H1 (cell line): ENCODE results near the gene ARV1. TPM values are rescaled to one million over a fixed set of nuclear protein-coding genes. Genes with fewer than 3 reads are reported as not detected.

ENCODE experiments used
- CTCF ChIP-seq, 3 experiments: IDR thresholded peaks; 1 replicate in 2 of 3; 2 replicates in 1 of 3; pipeline versions ENCODE4 v1.5.1 to v1.6.1; 2011; ENCODE audit warnings: low read length in 3 of 3, mild to moderate bottlenecking in 3 of 3, inconsistent platforms in 2 of 3, low read depth in 1 of 3, moderate library complexity in 1 of 3; ENCODE audit not compliant: insufficient read depth in 1 of 3; ENCODE audit errors: control extremely low read depth in 1 of 3
- GTF2F1 ChIP-seq: IDR thresholded peaks from 2 replicates; pipeline ENCODE4 v1.6.1; 2012; ENCODE audit warnings: low read depth, low read length, improper control_type of control experiment, borderline replicate concordance
- MAFK ChIP-seq: IDR thresholded peaks from 2 replicates; pipeline ENCODE4 v1.6.1; 2012; ENCODE audit warnings: low read depth, mild to moderate bottlenecking, improper control_type of control experiment, low read length
- SIX5 ChIP-seq: IDR thresholded peaks from 2 replicates; pipeline ENCODE4 v1.6.1; 2011; ENCODE audit warnings: mild to moderate bottlenecking, low read depth, low read length
- TAF7 ChIP-seq: optimal IDR thresholded peaks from 2 replicates; pipeline ENCODE3; 2011; ENCODE audit warnings: low read depth, mild to moderate bottlenecking, inconsistent platforms, low read length, moderate library complexity, borderline replicate concordance
- polyA plus RNA-seq, 7 experiments: library from polyadenylated mRNA; depleted of rRNA in 3 of 7; stranded (reverse) in 5 of 7; unstranded in 2 of 7; fragments of >200 nt in 5 of 7; fragments of 200-250 nt in 2 of 7; gene quantifications; 1 replicate in 5 of 7; 2 replicates in 1 of 7; 4 replicates in 1 of 7; pipeline versions ENCODE4 v1.2.1 to v1.2.3, GENCODE V29; 2011 to 2013; ENCODE audit warnings: missing spikeins in 2 of 7, mixed read lengths in 2 of 7
- total RNA-seq: library from RNA; stranded (reverse); fragmentation: NEBNext Ultra II Directional; extraction: Animal tissue kit (Norgen Biotek cat#: 25700); gene quantifications from 2 replicates; pipeline ENCODE4 v1.2.1, GENCODE V29; 2021

Gene ARV1
- total and polyA plus RNA-seq, 2 of the 8 experiments (the other 6 are each of a cell fraction or from before 2014, with no cell fraction given): 13.1 to 13.4 TPM

GRCh38 chr1:231019711-231020110 is 40.8 kb downstream of the ARV1 start (continued):
- TF ChIP-seq TAF7: no peak
- no peak for TF ChIP-seq SIX5
- no peak for TF ChIP-seq GTF2F1
- TF ChIP-seq CTCF (IDR thresholded peaks at IDR 0.05; ENCODE audit: control extremely low read depth in 1 of 3, insufficient read depth in 1 of 3, low read depth in 1 of 3, low read length in 3 of 3): no peak
- no peak for TF ChIP-seq MAFK
